GM18861 (cell line): ENCODE results near the gene M1AP.
"Not testable (repeated sequence)": the region's sequence is repeated elsewhere in the genome, so short reads cannot be mapped to it uniquely, and the experiment has no call there.

Source experiments
- ATAC-seq: cut with Tn5 transposase; IDR thresholded peaks from one replicate; pipeline ENCODE4 v1.9.1; 2021; ENCODE audit not compliant: unreplicated experiment

M1AP gene

GRCh38 chr2:74653985-74654882 lies 6.1 kb upstream of the M1AP start, which contains the start of gene SEMA4F:
Gene SEMA4F, plus strand, starts transcription at chr2:74654247. Its CDS starts 130 bp downstream, at chr2:74654377.
- ATAC-seq, result peak; percentile 99

GRCh38 chr2:74653589-74653984 lies 5.5 kb upstream of the M1AP start:
- peak; percentile 11 for ATAC-seq

GRCh38 chr2:74646834-74647482 lies 1.2 kb downstream of the M1AP start:
- no peak for ATAC-seq

GRCh38 chr2:74646201-74646600 lies 1.9 kb downstream of the M1AP start:
- no peak for ATAC-seq

GRCh38 chr2:74645344-74645743 lies 2.8 kb downstream of the M1AP start:
- ATAC-seq, result no peak

- ATAC-seq, result no peak
Measured at GRCh38 chr2:74639550-74639949, 8.6 kb downstream of the M1AP start.

GRCh38 chr2:74632939-74633312 lies 15.2 kb downstream of the M1AP start:
- no peak for ATAC-seq

GRCh38 chr2:74632209-74632938 lies 15.8 kb downstream of the M1AP start:
- ATAC-seq, result no peak

- not testable (repeated sequence) for ATAC-seq
Measured at GRCh38 chr2:74630454-74630853, 17.7 kb downstream of the M1AP start.

GRCh38 chr2:74628538-74629105 lies 19.5 kb downstream of the M1AP start:
- no peak for ATAC-seq

- ATAC-seq, result no peak
Measured at GRCh38 chr2:74625658-74626425, 22.3 kb downstream of the M1AP start.

- no peak for ATAC-seq
Measured at GRCh38 chr2:74620671-74621070, 27.5 kb downstream of the M1AP start.

- no peak for ATAC-seq
Measured at GRCh38 chr2:74619651-74620297, 28.4 kb downstream of the M1AP start.

GRCh38 chr2:74618410-74619083 lies 29.6 kb downstream of the M1AP start:
- no peak for ATAC-seq

GRCh38 chr2:74617122-74617521 lies 31.0 kb downstream of the M1AP start:
- ATAC-seq, result no peak

GRCh38 chr2:74606927-74607326 lies 41.2 kb downstream of the M1AP start:
- no peak for ATAC-seq

- ATAC-seq, result no peak
Measured at GRCh38 chr2:74603282-74604000, 44.7 kb downstream of the M1AP start.

- no peak for ATAC-seq
Measured at GRCh38 chr2:74602586-74603281, 45.4 kb downstream of the M1AP start.
